ENCODE data around the gene ACYP1.

ACYP1 gene

DNA sequence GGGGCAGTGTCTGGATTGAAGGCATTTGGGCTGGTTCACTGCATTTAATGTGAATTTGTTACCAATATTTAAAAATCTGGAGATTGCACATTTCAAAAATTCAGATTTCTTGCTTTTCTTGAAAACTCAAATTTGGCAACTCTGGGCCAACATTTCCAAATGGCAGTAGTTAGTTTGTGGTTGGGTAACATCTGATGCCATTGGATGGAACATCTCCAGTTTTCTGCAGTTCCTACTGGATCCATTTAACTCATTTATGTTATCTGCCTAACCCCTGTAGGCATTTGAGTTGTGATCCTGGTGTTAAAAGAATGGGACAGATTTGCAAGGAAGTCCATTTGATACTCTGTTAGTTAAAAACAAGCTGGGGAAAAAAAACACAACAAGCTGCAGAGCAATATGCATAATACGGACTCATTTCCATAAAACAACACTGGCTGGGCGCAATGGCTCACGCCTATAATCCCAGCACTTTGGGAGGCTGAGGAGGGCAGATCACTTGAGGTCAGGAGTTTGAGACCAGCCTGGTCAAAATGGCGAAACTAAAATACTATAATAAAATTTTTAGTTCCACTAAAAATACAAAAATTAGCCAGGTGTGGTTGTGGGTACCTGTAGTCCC is 53.2 kb downstream of the ACYP1 start:
- in situ Hi-C loops (cut with MboI; ENCODE audit: low pct_unique_long_range_greater_than_20kb, low sequenced_read_pairs, unreplicated experiment), result no loop called here
- no peak for DNase-seq (ENCODE audit: low spot score)
- TF ChIP-seq, protein P1, sequence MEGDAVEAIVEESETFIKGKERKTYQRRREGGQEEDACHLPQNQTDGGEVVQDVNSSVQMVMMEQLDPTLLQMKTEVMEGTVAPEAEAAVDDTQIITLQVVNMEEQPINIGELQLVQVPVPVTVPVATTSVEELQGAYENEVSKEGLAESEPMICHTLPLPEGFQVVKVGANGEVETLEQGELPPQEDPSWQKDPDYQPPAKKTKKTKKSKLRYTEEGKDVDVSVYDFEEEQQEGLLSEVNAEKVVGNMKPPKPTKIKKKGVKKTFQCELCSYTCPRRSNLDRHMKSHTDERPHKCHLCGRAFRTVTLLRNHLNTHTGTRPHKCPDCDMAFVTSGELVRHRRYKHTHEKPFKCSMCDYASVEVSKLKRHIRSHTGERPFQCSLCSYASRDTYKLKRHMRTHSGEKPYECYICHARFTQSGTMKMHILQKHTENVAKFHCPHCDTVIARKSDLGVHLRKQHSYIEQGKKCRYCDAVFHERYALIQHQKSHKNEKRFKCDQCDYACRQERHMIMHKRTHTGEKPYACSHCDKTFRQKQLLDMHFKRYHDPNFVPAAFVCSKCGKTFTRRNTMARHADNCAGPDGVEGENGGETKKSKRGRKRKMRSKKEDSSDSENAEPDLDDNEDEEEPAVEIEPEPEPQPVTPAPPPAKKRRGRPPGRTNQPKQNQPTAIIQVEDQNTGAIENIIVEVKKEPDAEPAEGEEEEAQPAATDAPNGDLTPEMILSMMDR (IDR thresholded peaks at IDR 0.05; ENCODE audit: extremely low read depth, insufficient read depth, missing control alignments), result no peak

DNA sequence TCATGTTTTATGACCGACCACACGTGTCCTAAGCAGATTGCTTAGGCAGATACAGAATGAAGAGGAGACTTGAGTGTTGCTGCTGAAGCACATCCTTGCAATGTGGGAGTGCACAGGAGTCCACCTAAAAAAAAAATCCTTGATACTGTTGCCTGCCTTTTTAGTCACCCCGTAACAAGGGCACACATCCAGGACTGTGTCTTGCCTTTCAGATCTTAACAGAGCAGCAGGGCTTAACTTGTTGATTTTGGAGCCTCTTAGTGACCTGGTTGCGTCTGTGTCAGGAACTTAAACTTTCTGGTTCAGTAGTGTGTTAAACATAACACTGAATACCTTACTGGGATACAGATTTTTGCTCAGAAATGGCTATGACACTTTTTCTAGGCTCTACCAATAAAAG is 54.6 kb downstream of the ACYP1 start:
- in situ Hi-C loops (cut with MboI; ENCODE audit: low pct_unique_long_range_greater_than_20kb, low sequenced_read_pairs, unreplicated experiment), result no loop called here
- TF ChIP-seq, protein P1 (IDR thresholded peaks at IDR 0.05; ENCODE audit: extremely low read depth, insufficient read depth, missing control alignments), result no peak
- DNase-seq (ENCODE audit: low spot score), result no peak

DNA sequence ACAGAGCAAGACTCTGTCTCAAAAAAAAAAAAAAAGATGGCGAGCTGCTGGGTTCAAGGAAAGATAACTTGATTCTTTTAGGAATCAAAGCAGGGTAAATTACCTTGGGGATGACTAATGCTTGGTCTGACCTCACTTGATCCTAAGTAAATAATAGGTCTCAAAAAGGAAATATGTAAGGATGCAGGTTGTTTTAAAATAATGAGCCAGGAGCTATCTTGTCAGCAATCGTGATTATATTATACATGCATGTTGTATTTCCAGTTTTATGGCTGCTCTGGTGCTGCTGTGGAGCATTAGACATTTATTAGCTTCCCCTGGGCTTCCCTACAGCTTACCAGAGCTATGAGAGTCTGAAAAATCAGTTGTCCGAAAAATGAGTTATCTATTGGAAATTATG is 58.5 kb downstream of the ACYP1 start:
- no peak for DNase-seq (ENCODE audit: low spot score)
- TF ChIP-seq, protein P1 (IDR thresholded peaks at IDR 0.05; ENCODE audit: extremely low read depth, insufficient read depth, missing control alignments), result no peak
- in situ Hi-C loops (cut with MboI; ENCODE audit: low pct_unique_long_range_greater_than_20kb, low sequenced_read_pairs, unreplicated experiment), result no loop called here

DNA sequence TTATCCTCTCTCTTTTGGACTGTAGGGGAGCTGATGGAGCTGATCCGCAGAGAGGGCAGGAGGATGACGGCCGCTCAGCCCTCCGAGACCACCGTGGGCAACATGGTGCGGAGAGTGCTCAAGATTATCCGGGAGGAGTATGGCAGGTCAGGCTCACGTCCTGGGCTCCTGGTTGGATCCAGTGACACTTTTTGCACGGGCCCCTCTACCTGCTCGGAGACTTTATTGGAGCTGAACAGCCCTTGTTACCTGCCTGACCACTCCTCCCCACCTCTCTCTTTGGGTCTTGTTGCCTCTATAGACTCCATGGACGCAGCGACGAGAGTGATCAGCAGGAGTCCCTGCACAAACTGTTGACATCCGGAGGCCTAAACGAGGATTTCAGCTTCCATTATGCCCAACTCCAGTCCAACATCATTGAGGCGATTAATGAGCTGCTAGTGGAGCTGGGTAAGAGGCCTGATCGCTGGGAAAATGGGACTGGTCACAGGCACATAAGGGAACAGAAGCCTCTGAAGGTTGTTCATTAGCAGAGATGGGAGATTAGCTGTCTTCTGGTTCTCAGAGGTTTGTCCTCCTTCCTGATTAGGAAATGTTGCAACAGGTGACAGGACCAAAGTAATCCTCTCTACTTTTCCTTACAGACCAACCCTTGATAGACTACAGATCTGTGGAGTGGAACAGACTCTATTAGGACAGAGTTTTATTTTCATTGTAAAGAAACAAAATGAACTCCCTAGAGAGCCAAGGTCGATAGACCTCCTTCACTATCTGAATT is 60.4 kb downstream of the ACYP1 start:
- TF ChIP-seq, protein P1 (IDR thresholded peaks at IDR 0.05; ENCODE audit: extremely low read depth, insufficient read depth, missing control alignments), result no peak
- DNase-seq (ENCODE audit: low spot score), result no peak
- in situ Hi-C loops (cut with MboI; ENCODE audit: low pct_unique_long_range_greater_than_20kb, low sequenced_read_pairs, unreplicated experiment), result no loop called here
